ENCODE results near the gene C1orf226. TPM values are rescaled to one million over a fixed set of nuclear protein-coding genes. Genes with fewer than 3 reads are reported as not detected.

C1orf226 gene
- total and polyA plus RNA-seq, 9 of the 15 experiments (the other 6 are each of a cell fraction or from before 2014, with no cell fraction given): 0.10 to 1.4 (median 0.47) TPM

DNA sequence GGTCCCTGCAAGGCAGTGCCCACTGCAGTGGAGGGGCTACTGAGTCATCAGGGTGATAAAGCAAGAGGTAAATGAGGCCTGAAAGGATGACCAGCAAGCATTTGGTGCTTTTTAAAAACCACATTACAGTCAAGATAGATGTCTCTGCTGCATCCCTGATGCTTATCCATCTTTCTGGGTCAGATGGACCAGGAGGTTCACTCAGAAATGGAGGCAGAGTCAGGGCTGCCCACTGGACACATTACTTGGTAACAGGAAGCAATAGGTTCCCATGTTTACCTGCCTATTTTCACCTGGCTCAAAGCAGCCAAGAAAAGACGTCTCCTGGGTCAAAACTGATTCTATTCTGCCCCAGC lies 8.5 kb upstream of the C1orf226 start:
- 23% methylated on average over 1 of the region's 1 CpG for WGBS (ENCODE audit: insufficient coverage, low coverage, missing lambda C conversion rate)
- H2AFZ ChIP-seq (ENCODE audit: low read depth, low read length): no peak overlapping the region
- no TSS peak for BruUV-seq (replicated peaks)
- no peaks in the 10 kb centered on the region for H3K9me3 ChIP-seq (replicated peaks; ENCODE audit: control insufficient read depth, insufficient read depth, low read depth, low read length)
- FAIRE-seq (no peak), DNase-seq (ENCODE audit: extremely low read depth in 1 of 4, low spot score in 3 of 4) (no peak), ATAC-seq (no peak)
- ChIA-PET CTCF (ENCODE audit: low intra/inter-chr PET ratio) (no interaction called here), POLR2A (no interaction called here)
- H3K4me3 ChIP-seq: no peak overlapping the region
- no peak overlapping the region for H3K4me2 ChIP-seq (ENCODE audit: insufficient read depth, low read length)
- no peak overlapping the region for H3K9ac ChIP-seq (ENCODE audit: insufficient read depth in 1 of 2, low read depth in 2 of 2, low read length in 2 of 2)
- no peak overlapping the region for H3K27ac ChIP-seq (ENCODE audit: extremely low read depth, low read depth, low read length)
- H3K9me1 ChIP-seq (ENCODE audit: control insufficient read depth, insufficient read depth, low read length): no peaks in the 10 kb centered on the region
- H3K27me3 ChIP-seq (ENCODE audit: control insufficient read depth in 2 of 2, insufficient read depth in 2 of 2, low read length in 2 of 2): no peaks in the 10 kb centered on the region
- intact Hi-C loops (cut with micrococcal nuclease): loop anchor here (2.0 to 5.0 kb wide), 2 partner anchors 14 to 316 kb away; no protein-coding TSS in a partner anchor
- no peaks in the 10 kb centered on the region for H3K36me3 ChIP-seq (ENCODE audit: control insufficient read depth, insufficient read depth, low read length)
- peaks cover 18 to 43% of the 10 kb centered on the region in 2 experiments for H3K4me1 ChIP-seq (replicated peaks in 1 of 2; ENCODE audit: control insufficient read depth in 2 of 2, insufficient read depth in 2 of 2, low read length in 2 of 2)
- H3K79me2 ChIP-seq (ENCODE audit: control insufficient read depth, insufficient read depth, low read length): no peaks in the 10 kb centered on the region
- H4K20me1 ChIP-seq (replicated peaks; ENCODE audit: control insufficient read depth, insufficient read depth, low read length): no peaks in the 10 kb centered on the region
- in situ Hi-C loops (cut with MboI): no loop called here
- TF ChIP-seq PPARD (CRISPR knock-in tag; IDR thresholded peaks at IDR 0.05) (no peak), MAFG (tag; conservative IDR thresholded peaks at IDR 0.05) (no peak), DPF2 (IDR thresholded peaks at IDR 0.05) (no peak), DDX20 (tag; IDR thresholded peaks at IDR 0.05; ENCODE audit: low read depth) (no peak), SNIP1 (IDR thresholded peaks at IDR 0.05; ENCODE audit: low read depth) (no peak), STAG1 (CRISPR knock-in tag; IDR thresholded peaks at IDR 0.05; ENCODE audit: borderline replicate concordance) (no peak), DIDO1 (tag; IDR thresholded peaks at IDR 0.05; ENCODE audit: low read depth) (no peak), THRA (IDR thresholded peaks at IDR 0.05) (no peak), BRCA1 (IDR thresholded peaks at IDR 0.05) (no peak), BRCA1 (CRISPR knock-in tag; IDR thresholded peaks at IDR 0.05) (no peak), HNRNPLL (IDR thresholded peaks at IDR 0.05; ENCODE audit: low read depth, low read length, poor library complexity, severe bottlenecking) (no peak), MTF1 (CRISPR knock-in tag; IDR thresholded peaks at IDR 0.05; ENCODE audit: borderline replicate concordance) (no peak), ZNF263 (CRISPR knock-in tag; IDR thresholded peaks at IDR 0.05; ENCODE audit: borderline replicate concordance) (0 out of 2 replicates have a peak, but pooled peaks have one; percentile 0), SNRNP70 (optimal IDR thresholded peaks at IDR 0.05; ENCODE audit: low read depth, low read length) (no peak), MAZ (CRISPR knock-in tag; conservative IDR thresholded peaks at IDR 0.05 in 1 of 2, IDR thresholded peaks at IDR 0.05 in 1 of 2) (no peak), ZBTB8A (IDR thresholded peaks at IDR 0.05; ENCODE audit: partially characterized antibody) (no peak)
- TF ChIP-seq, protein P1, sequence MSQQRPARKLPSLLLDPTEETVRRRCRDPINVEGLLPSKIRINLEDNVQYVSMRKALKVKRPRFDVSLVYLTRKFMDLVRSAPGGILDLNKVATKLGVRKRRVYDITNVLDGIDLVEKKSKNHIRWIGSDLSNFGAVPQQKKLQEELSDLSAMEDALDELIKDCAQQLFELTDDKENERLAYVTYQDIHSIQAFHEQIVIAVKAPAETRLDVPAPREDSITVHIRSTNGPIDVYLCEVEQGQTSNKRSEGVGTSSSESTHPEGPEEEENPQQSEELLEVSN (IDR thresholded peaks at IDR 0.05; ENCODE audit: borderline replicate concordance in 1 of 2, extremely low read depth in 1 of 2, insufficient read depth in 1 of 2, insufficient read length in 1 of 2, low read depth in 1 of 2, low read length in 1 of 2, poor library complexity in 1 of 2, severe bottlenecking in 1 of 2): no peak
- TF ChIP-seq, protein P2, sequence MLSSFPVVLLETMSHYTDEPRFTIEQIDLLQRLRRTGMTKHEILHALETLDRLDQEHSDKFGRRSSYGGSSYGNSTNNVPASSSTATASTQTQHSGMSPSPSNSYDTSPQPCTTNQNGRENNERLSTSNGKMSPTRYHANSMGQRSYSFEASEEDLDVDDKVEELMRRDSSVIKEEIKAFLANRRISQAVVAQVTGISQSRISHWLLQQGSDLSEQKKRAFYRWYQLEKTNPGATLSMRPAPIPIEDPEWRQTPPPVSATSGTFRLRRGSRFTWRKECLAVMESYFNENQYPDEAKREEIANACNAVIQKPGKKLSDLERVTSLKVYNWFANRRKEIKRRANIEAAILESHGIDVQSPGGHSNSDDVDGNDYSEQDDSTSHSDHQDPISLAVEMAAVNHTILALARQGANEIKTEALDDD (IDR thresholded peaks at IDR 0.05): no peak
- TF ChIP-seq, protein P3, sequence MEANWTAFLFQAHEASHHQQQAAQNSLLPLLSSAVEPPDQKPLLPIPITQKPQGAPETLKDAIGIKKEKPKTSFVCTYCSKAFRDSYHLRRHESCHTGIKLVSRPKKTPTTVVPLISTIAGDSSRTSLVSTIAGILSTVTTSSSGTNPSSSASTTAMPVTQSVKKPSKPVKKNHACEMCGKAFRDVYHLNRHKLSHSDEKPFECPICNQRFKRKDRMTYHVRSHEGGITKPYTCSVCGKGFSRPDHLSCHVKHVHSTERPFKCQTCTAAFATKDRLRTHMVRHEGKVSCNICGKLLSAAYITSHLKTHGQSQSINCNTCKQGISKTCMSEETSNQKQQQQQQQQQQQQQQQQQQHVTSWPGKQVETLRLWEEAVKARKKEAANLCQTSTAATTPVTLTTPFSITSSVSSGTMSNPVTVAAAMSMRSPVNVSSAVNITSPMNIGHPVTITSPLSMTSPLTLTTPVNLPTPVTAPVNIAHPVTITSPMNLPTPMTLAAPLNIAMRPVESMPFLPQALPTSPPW (CRISPR knock-in tag; IDR thresholded peaks at IDR 0.05): peak; percentile 12; the same call in 1 of the 2 replicates
